ENCODE data around the gene CTNNB1. TPM values are rescaled to one million over a fixed set of nuclear protein-coding genes. Genes with fewer than 3 reads are reported as not detected.

Gene CTNNB1
- total RNA-seq, 4 donors from 2014 or later: 311 to 417 (median 361) TPM

DNA sequence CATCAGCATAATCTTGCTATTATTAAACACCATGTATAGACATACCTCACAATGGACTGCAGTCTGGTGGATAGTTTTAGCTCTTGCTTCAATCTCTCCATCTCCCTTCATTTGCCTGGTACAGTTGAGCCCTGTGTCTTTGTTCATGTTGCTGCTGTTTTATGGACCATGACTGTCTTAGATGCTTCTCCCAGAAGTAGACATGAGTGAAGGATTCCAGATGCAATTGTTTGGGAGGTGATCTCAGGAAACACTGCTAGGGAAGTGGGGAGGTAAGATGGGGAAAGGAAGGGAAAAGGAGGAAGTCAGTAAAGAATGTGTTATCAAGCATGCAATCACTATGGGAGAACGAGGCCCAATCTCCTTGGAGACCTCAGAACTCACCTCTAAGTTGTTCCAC is 36.3 kb upstream of the CTNNB1 start:
- DNase-seq (ENCODE audit: low spot score in 2 of 2): no peak
- TF ChIP-seq POLR2A (IDR thresholded peaks at IDR 0.05) (no peak), POLR2AphosphoS5 (IDR thresholded peaks at IDR 0.05) (no peak), EP300 (IDR thresholded peaks at IDR 0.05) (no peak)
- TF ChIP-seq, protein P1, sequence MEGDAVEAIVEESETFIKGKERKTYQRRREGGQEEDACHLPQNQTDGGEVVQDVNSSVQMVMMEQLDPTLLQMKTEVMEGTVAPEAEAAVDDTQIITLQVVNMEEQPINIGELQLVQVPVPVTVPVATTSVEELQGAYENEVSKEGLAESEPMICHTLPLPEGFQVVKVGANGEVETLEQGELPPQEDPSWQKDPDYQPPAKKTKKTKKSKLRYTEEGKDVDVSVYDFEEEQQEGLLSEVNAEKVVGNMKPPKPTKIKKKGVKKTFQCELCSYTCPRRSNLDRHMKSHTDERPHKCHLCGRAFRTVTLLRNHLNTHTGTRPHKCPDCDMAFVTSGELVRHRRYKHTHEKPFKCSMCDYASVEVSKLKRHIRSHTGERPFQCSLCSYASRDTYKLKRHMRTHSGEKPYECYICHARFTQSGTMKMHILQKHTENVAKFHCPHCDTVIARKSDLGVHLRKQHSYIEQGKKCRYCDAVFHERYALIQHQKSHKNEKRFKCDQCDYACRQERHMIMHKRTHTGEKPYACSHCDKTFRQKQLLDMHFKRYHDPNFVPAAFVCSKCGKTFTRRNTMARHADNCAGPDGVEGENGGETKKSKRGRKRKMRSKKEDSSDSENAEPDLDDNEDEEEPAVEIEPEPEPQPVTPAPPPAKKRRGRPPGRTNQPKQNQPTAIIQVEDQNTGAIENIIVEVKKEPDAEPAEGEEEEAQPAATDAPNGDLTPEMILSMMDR (IDR thresholded peaks at IDR 0.05): no peak
- Histone ChIP-seq H3K9me3 (no peaks in the 10 kb centered on the region), H3K36me3 (no peaks in the 10 kb centered on the region), H3K27ac (no peak overlapping the region), H3K4me3 (no peak overlapping the region), H3K27me3 (no peaks in the 10 kb centered on the region), H3K4me1 (no peaks in the 10 kb centered on the region)
- 53% methylated on average over 1 of the region's 1 CpG for WGBS

DNA sequence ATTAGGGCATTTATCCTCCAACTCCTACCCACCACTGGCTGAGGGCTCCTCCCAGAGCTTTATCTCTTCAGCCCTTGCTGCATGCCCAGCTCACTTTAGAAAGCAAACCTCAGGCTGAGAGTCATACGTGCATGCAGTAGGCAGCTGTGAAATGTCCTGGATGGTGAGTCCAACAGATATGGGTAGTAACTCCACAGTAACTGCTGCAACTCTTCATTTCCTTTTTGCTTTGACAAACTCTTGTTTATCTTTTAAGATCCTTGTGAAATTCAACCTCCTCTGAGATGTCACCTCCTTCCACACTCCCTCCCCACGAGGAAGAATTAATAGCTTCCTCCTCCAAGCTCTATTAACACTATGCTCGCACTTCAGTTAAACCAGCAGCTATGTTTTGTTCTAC is 35.9 kb upstream of the CTNNB1 start:
- no peak overlapping the region for H3K4me3 ChIP-seq
- H3K27ac ChIP-seq: no peak overlapping the region
- TF ChIP-seq EP300 (IDR thresholded peaks at IDR 0.05) (no peak), POLR2AphosphoS5 (IDR thresholded peaks at IDR 0.05) (no peak), POLR2A (IDR thresholded peaks at IDR 0.05) (no peak)
- TF ChIP-seq, protein P1 (IDR thresholded peaks at IDR 0.05): no peak
- H3K36me3 ChIP-seq: no peaks in the 10 kb centered on the region
- DNase-seq (ENCODE audit: low spot score in 2 of 2): no peak
- H3K9me3 ChIP-seq: no peaks in the 10 kb centered on the region
- 78% methylated on average over 3 of the region's 3 CpGs for WGBS
- no peaks in the 10 kb centered on the region for H3K27me3 ChIP-seq
- no peaks in the 10 kb centered on the region for H3K4me1 ChIP-seq

DNA sequence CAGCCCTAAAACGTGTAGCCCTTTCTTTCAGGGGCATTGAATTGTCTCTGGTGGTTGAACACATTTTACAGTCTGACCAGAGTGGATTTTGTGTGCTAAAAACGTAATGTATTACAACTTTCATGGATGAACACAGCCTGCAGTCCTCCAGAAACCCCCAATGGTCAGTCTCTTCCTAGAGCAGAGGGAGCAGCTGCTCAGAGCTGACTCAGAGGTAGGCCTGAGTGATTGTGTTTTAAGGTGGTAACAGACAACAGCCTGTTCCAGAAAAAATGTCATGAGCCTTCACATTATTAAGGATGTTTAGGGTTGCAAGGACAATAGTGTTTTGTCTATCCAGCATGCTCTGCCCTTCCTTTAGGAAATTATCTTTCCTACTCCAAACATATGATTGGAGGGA is 34.5 kb upstream of the CTNNB1 start:
- H3K4me3 ChIP-seq: no peak overlapping the region
- no peaks in the 10 kb centered on the region for H3K36me3 ChIP-seq
- no peaks in the 10 kb centered on the region for H3K4me1 ChIP-seq
- no peaks in the 10 kb centered on the region for H3K9me3 ChIP-seq
- no peaks in the 10 kb centered on the region for H3K27me3 ChIP-seq
- no peak for DNase-seq (ENCODE audit: low spot score in 2 of 2)
- no peak overlapping the region for H3K27ac ChIP-seq
- 65% methylated on average over 2 of the region's 2 CpGs for WGBS
- TF ChIP-seq, protein P1 (IDR thresholded peaks at IDR 0.05): no peak
- TF ChIP-seq POLR2AphosphoS5 (IDR thresholded peaks at IDR 0.05) (no peak), POLR2A (IDR thresholded peaks at IDR 0.05) (no peak), EP300 (IDR thresholded peaks at IDR 0.05) (no peak)

DNA sequence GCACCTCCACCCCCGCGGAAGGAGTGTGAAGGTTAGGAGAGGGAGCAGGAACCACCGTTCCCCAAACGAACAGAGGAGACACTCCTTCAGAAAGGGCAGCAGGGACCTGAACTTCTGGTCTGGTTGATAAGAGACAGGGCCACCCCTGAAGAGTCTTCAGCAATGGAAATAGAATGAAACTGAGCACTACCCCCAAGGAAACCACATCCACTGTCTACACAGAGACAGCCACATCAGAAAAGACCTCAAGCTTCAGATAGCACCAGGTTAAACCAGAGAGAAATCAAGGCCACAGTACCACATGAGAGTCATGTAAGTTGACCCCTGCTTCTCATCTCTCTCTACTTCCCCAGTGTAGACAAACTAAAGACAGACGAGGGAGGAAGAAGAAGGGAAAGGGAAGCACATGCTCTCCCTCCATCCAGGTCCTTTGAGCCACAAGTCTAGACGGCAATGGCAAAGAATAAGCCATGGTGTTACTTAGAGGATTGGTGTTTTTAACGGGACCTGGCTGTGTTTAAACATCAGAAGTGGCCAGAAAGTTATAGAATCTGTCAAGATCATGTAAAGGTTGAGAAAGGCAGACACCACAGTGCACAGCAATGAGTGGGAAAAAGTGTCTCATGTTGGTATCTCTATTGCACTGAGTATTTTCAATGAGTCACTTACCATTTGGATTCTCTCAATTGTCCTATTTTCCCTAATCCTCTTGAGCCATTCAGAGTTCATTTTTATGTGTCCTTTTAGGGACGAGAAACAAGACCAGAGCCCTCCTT is 31.4 kb upstream of the CTNNB1 start:
- no peaks in the 10 kb centered on the region for H3K36me3 ChIP-seq
- peaks cover 4% of the 10 kb centered on the region for H3K27me3 ChIP-seq
- TF ChIP-seq EP300 (IDR thresholded peaks at IDR 0.05) (no peak), POLR2AphosphoS5 (IDR thresholded peaks at IDR 0.05) (no peak), POLR2A (IDR thresholded peaks at IDR 0.05) (no peak)
- TF ChIP-seq, protein P1 (IDR thresholded peaks at IDR 0.05): no peak
- DNase-seq (ENCODE audit: low spot score in 2 of 2): no peak
- no peaks in the 10 kb centered on the region for H3K4me1 ChIP-seq
- no peak overlapping the region for H3K4me3 ChIP-seq
- WGBS: 82% methylated on average over 8 of the region's 8 CpGs
- no peaks in the 10 kb centered on the region for H3K9me3 ChIP-seq
- H3K27ac ChIP-seq: no peak overlapping the region

DNA sequence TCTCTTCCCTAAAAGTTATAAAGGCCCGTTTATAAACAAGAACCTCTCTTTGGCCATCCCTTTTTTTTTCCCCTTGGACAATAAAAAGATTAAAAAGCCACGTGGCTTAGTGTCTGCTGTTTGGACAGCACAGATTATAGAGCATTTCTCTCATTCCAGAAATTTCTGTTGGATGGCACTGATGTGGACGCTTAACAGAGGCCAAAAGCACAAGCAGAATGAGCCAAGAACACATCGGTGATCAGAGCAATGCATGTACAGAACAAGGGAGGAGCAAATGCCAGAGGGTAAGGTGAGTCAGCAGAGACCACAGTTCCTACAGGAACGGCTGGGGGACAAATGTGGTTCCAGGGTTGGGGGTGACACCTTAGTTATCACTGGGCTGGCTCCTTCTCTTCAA is 30.3 kb upstream of the CTNNB1 start:
- Histone ChIP-seq H3K9me3 (no peaks in the 10 kb centered on the region), H3K27ac (no peak overlapping the region), H3K4me3 (no peak overlapping the region), H3K27me3 (peaks cover 4% of the 10 kb centered on the region), H3K4me1 (no peaks in the 10 kb centered on the region), H3K36me3 (no peaks in the 10 kb centered on the region)
- WGBS: 47% methylated on average over 5 of the region's 5 CpGs
- DNase-seq (ENCODE audit: low spot score in 2 of 2): no peak
- TF ChIP-seq POLR2A (IDR thresholded peaks at IDR 0.05) (no peak), EP300 (IDR thresholded peaks at IDR 0.05) (no peak), POLR2AphosphoS5 (IDR thresholded peaks at IDR 0.05) (no peak)
- TF ChIP-seq, protein P1 (IDR thresholded peaks at IDR 0.05): no peak
